NCI-H1417 treated with DMSO at 0.1 percent for 48 hours (cell line): ENCODE measurements around the gene GOLGA6L10.
"Not testable (repeated sequence)": the region's sequence is repeated elsewhere in the genome, so short reads cannot be mapped to it uniquely, and the experiment has no call there.

ENCODE experiments used
- DNase-seq: peaks from one replicate; lab custom pipeline; 2025; lab: John Stamatoyannopoulos, UW

Gene GOLGA6L10

GRCh38 chr15:82300326-82300725 is 48.9 kb downstream of the GOLGA6L10 start:
- DNase-seq: not testable (repeated sequence)

GRCh38 chr15:82299511-82299914 is 49.8 kb downstream of the GOLGA6L10 start:
- DNase-seq: not testable (repeated sequence)

GRCh38 chr15:82298520-82298919 is 50.8 kb downstream of the GOLGA6L10 start:
- DNase-seq: no peak

- DNase-seq: no peak
These were observed 51.2 kb downstream of the GOLGA6L10 start for GRCh38 chr15:82298032-82298431.

- no peak for DNase-seq
These were observed 51.7 kb downstream of the GOLGA6L10 start for GRCh38 chr15:82297546-82297945.

GRCh38 chr15:82294061-82294690 is 55.1 kb downstream of the GOLGA6L10 start:
- DNase-seq: no peak

- DNase-seq: no peak
These were observed 57.0 kb downstream of the GOLGA6L10 start for GRCh38 chr15:82292271-82292670.
